ENCODE data around the gene NAA38.
A peak's percentile ranks its signal among the peaks of the same experiment; 100 is the strongest.

DNA sequence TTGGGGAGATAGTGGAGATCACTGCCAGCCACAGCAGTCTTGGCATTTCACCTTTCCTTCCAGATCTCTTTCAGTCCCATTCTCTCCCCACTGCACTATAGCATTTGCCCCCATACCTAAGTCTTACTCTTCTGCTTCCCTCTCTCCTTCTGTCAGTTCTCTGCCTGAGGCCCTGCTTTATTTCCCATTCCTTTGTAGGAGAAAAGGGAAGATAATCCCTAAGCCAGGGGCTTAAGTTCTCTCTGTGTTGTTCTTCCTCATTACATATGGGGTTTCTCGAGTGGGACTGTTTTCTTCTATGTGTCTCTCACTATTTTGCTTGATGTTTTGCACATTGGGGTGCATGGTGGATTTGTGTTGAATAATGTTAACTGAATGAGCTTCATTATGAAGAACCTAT, 16.9 kb downstream of the NAA38 start:
- TF ChIP-seq POLR2A (IDR thresholded peaks at IDR 0.05; ENCODE audit: low read length) (peak; percentile 50), GATA1 (IDR thresholded peaks at IDR 0.05; ENCODE audit: low read depth, low read length) (no peak)
